Lung (tissue), 12 donors: ENCODE data around the gene PLXNA2. TPM values are rescaled to one million over a fixed set of nuclear protein-coding genes. Genes with fewer than 3 reads are reported as not detected.

Experiments used
- ATAC-seq: fragments of 200-7000 bp; cut with Tn5 transposase; one replicate; pipeline ENCODE4 v1.9.1; 2020; ENCODE audit warnings: moderate number of reproducible peaks; ENCODE audit not compliant: insufficient read depth, low FRiP score
- DNase-seq, 3 donors: peaks; one replicate each; pipeline ENCODE4 v3.0.0-alpha.2; 2013 to 2017
- H3K27ac ChIP-seq, 2 donors: one replicate each; pipeline ENCODE4 v1.5.1; 2013; ENCODE audit warnings: mild to moderate bottlenecking in 2 of 2, moderate library complexity in 2 of 2, control low read depth in 1 of 2, inconsistent platforms in 1 of 2, low read depth in 1 of 2, low read length in 1 of 2
- H3K27me3 ChIP-seq, 3 donors: one replicate each; pipeline ENCODE4 v1.5.1; 2013; ENCODE audit warnings: low read length in 2 of 3; ENCODE audit not compliant: control insufficient read depth in 3 of 3, insufficient read depth in 3 of 3
- H3K36me3 ChIP-seq, 4 donors: one replicate each; pipeline ENCODE4 v1.5.1; 2013; ENCODE audit warnings: low read length in 4 of 4, mild to moderate bottlenecking in 1 of 4, moderate library complexity in 1 of 4; ENCODE audit not compliant: control insufficient read depth in 4 of 4, insufficient read depth in 4 of 4
- H3K4me1 ChIP-seq, 5 donors: one replicate each; pipeline ENCODE4 v1.5.1; 2013; ENCODE audit warnings: low read length in 5 of 5, mild to moderate bottlenecking in 2 of 5, moderate library complexity in 1 of 5; ENCODE audit not compliant: control insufficient read depth in 5 of 5, insufficient read depth in 5 of 5
- H3K4me3 ChIP-seq: one replicate; pipeline ENCODE4 v1.5.1; 2013; ENCODE audit warnings: mild to moderate bottlenecking, control low read depth, moderate library complexity
- H3K9ac ChIP-seq, 2 donors: one replicate each; pipeline ENCODE4 v1.5.1; 2013; ENCODE audit warnings: low read length in 2 of 2, control low read depth in 1 of 2; ENCODE audit not compliant: insufficient read depth in 1 of 2
- H3K9me3 ChIP-seq, 4 donors: one replicate each; pipeline ENCODE4 v1.5.1; 2013; ENCODE audit warnings: low read length in 3 of 4, mild to moderate bottlenecking in 1 of 4, moderate library complexity in 1 of 4; ENCODE audit not compliant: control insufficient read depth in 4 of 4, insufficient read depth in 3 of 4
- WGBS, 2 donors: extraction: QIAGEN DNeasy Blood & Tissue Kit; methylation state at CpG; one replicate each; pipeline ENCODE4 v1.1.7; 2013; 5-methylcytosine and 5-hydroxymethylcytosine counted together
- polyA plus RNA-seq, 2 donors: library from polyadenylated mRNA; stranded (reverse); fragments of 200-250 nt; gene quantifications; one replicate each; pipeline ENCODE4 v1.2.1, GENCODE V29; 2013
- total RNA-seq, 2 donors: library from RNA; depleted of rRNA in 1 of 2; stranded (reverse); fragments of >200 nt in 1 of 2; gene quantifications; one replicate each; pipeline ENCODE4 v1.2.1, GENCODE V29; 2014 to 2021
- TF ChIP-seq, protein P1 (sequence below): IDR thresholded peaks from 2 replicates; pipeline ENCODE4 v1.5.1; 2012; ENCODE audit warnings: mild to moderate bottlenecking; ENCODE audit errors: control extremely low read depth, extremely low read depth
- donor health status: control.
- donor health status: control.
- donor health status: Bipolar disorder and iron deficiency.
- donor health status: healthy.
- donor health status: DM: yes; HTN: yes; CAD: no.

PLXNA2 gene
- total and polyA plus RNA-seq, 4 donors: 13.2 to 118 (median 32.6) TPM

DNA sequence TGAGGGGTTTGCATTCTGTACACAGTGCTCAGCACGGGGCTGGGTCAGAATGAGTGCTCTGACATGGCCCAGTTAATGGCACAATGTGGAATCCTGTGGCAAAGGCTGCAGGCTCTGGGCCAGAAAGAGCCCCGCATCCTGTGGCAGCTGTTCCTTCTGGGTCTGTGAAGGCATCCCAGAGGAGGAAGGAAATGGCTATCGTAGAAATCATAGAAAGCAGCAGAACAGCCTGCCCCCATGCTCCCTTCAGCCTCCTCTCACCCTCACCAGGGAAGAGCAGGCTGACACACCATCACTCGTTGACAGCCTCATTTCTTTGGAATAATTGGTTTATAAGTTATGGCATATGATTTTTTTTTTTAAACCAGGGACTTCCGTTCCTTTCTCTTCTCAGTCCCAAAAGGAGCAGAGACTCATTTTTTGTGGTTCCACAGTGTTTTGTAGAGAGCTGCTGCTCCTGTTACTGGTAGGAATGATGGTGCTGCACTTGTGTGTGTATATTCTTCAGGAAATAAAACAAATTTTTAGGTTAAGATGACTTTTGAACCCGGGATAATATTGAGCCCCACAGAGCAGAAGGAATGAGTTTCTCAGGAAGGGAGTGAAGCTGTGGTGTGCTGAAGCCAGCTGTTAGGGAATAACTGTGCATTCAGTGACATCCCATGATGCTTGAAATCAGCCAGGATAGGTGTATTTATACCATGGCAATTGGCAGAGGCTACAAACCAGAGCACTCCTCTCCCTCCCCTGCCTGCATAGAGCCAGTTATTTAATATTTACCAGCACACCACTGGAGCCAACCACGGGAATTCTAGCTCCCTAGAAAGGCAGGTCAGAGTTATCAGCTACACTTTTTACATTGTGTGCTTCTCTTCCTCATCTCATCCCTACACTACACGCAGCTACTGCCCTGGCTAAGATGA is 32.0 kb downstream of the PLXNA2 start:
- peaks cover 0 to 25% (median 14%) of the 10 kb centered on the region in 5 donors for H3K4me1 ChIP-seq
- no peak overlapping the region for H3K4me3 ChIP-seq
- peak in 1 of 3 donors; percentile 27 for DNase-seq
- WGBS, 2 donors: 38 to 42% methylated on average over 8 of the region's 8 CpGs
- H3K9ac ChIP-seq: no peak overlapping the region
- H3K36me3 ChIP-seq: peaks cover 0 to 44% (median 17%) of the 10 kb centered on the region in 4 donors
- H3K9me3 ChIP-seq: peaks cover 0 to 2% (median 0%) of the 10 kb centered on the region in 4 donors
- no peaks in the 10 kb centered on the region for H3K27me3 ChIP-seq
- no peak for ATAC-seq
- TF ChIP-seq, protein P1, sequence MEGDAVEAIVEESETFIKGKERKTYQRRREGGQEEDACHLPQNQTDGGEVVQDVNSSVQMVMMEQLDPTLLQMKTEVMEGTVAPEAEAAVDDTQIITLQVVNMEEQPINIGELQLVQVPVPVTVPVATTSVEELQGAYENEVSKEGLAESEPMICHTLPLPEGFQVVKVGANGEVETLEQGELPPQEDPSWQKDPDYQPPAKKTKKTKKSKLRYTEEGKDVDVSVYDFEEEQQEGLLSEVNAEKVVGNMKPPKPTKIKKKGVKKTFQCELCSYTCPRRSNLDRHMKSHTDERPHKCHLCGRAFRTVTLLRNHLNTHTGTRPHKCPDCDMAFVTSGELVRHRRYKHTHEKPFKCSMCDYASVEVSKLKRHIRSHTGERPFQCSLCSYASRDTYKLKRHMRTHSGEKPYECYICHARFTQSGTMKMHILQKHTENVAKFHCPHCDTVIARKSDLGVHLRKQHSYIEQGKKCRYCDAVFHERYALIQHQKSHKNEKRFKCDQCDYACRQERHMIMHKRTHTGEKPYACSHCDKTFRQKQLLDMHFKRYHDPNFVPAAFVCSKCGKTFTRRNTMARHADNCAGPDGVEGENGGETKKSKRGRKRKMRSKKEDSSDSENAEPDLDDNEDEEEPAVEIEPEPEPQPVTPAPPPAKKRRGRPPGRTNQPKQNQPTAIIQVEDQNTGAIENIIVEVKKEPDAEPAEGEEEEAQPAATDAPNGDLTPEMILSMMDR: no peak
- H3K27ac ChIP-seq: peak overlapping the region in 1 of 2 donors; percentile 70

DNA sequence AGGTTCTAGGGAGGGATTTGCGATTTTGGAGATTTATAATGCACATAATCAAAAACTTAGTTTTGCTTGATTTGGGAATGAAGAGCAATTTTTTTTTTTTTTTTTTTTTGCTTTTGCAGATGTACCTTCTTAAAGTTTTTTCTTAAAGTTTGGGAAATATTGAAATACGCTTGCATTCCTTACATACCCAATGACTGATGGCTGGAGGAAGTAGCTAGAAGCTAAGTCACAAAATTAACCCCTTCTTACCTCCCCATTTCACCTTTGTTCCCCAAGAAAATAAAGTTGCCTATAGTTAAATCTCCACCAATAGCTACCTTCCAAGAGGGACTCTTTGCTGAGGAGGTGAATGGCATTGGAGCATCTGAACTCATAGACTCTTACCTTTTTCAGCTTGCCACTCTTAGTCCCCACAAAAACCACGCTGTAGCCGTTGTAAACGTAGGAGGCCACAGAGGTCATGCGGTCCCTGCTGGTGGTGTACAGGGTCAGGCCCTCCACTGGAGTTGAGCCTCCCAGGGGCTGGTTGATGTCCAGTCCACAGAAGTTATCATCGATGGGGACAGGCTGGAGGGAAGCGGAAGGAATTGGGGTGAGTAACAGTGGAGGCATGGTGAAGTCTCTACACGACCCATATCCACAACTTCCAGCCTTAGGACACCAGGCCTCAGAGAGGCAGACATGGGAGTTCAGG is 34.1 kb downstream of the PLXNA2 start:
- WGBS, 2 donors: 84 to 90% methylated on average over 9 of the region's 9 CpGs
- Histone ChIP-seq H3K9me3 (peaks cover 0 to 2% (median 0%) of the 10 kb centered on the region in 4 donors), H3K27me3 (no peaks in the 10 kb centered on the region), H3K4me3 (no peak overlapping the region), H3K27ac (no peak overlapping the region), H3K36me3 (peaks cover 0 to 31% (median 5%) of the 10 kb centered on the region in 4 donors), H3K4me1 (peaks cover 0 to 27% (median 14%) of the 10 kb centered on the region in 5 donors), H3K9ac (no peak overlapping the region)
- ATAC-seq (no peak), DNase-seq (no peak)
- TF ChIP-seq, protein P1: no peak

DNA sequence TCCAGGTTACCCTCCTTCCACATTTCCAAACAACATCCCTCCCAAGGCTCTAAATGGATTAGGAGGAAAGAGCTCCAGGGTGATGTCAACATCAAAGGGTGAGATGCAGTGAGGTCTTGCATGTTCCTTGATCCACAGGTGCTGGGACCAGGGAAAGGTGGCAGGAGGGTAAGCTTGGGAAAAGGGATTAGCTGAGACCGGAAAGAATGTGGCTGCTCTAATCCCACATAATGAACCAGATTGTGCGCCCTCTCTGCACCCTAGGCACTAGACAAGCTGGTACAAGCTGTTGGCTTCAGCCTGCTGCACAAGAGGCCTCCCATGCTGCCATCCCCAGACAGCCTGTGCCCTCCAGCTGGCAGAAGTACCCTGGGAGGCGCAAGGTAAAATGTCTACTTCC is 34.9 kb downstream of the PLXNA2 start:
- 78 to 97% methylated on average over 3 of the region's 3 CpGs for WGBS, 2 donors
- Histone ChIP-seq H3K9me3 (peaks cover 0 to 2% (median 0%) of the 10 kb centered on the region in 4 donors), H3K4me1 (peaks cover 4 to 35% (median 16%) of the 10 kb centered on the region in 5 donors), H3K27ac (peak overlapping the region in 1 of 2 donors; percentile 61), H3K4me3 (no peak overlapping the region), H3K36me3 (peaks cover 0 to 28% (median 7%) of the 10 kb centered on the region in 4 donors), H3K27me3 (no peaks in the 10 kb centered on the region), H3K9ac (no peak overlapping the region)
- TF ChIP-seq, protein P1: no peak
- DNase-seq (no peak), ATAC-seq (no peak)
